HEK293 (cell line): ENCODE results near the gene LRIT1.

Experiments
- CTCF ChIA-PET: fragments of 350-600 bp; formaldehyde crosslinking; extraction: SDS; loops from one replicate; lab custom pipeline; 2021; ENCODE audit warnings: antibody characterized with exemption; lab: Yijun Ruan, JAX
- POLR2A ChIA-PET: fragments of 300-600 bp; formaldehyde crosslinking; extraction: SDS; loops from one replicate; lab custom pipeline; 2020; ENCODE audit warnings: antibody characterized with exemption, inconsistent platforms; lab: Yijun Ruan, JAX
- H3K27ac ChIP-seq: fragments of 200-500 bp; sonication (Bioruptor generic); 2 replicates; pipeline ENCODE4 v1.5.1; 2014; ENCODE audit warnings: low read depth, low read length, control low read depth, inconsistent platforms; ENCODE audit errors: extremely low read depth
- H3K36me3 ChIP-seq, 2 experiments: fragments of 200-500 bp in 1 of 2; sonication (Bioruptor generic) in 1 of 2; 1 replicate in 1 of 2; 2 replicates in 1 of 2; pipeline ENCODE4 v1.5.1; 2014 to 2017; ENCODE audit warnings: inconsistent platforms in 2 of 2, low read length in 2 of 2; ENCODE audit not compliant: control insufficient read depth in 2 of 2, insufficient read depth in 1 of 2
- H3K4me1 ChIP-seq: fragments of 200-500 bp; sonication (Bioruptor generic); 2 replicates; pipeline ENCODE4 v1.5.1; 2014; ENCODE audit warnings: mild to moderate bottlenecking, low read length, inconsistent platforms; ENCODE audit not compliant: control insufficient read depth, insufficient read depth
- H3K4me3 ChIP-seq: 2 replicates; pipeline ENCODE4 v1.5.1; 2011; ENCODE audit warnings: low read depth, mild to moderate bottlenecking, control low read depth, low read length, moderate library complexity
- H3K9me3 ChIP-seq: fragments of 200-500 bp; sonication (Bioruptor generic); 2 replicates; pipeline ENCODE4 v1.5.1; 2014; ENCODE audit warnings: low read depth, low read length, inconsistent platforms; ENCODE audit not compliant: control insufficient read depth, insufficient read depth
- CTCF ChIP-seq: fragments of 450-650 bp; formaldehyde crosslinking; IDR thresholded peaks from 2 replicates; pipeline ENCODE4 v1.5.1; 2016; ENCODE audit warnings: missing biosample characterization, missing genetic modification characterization
- KLF8 ChIP-seq: fragments of 450-650 bp; formaldehyde crosslinking; IDR thresholded peaks from 2 replicates; pipeline ENCODE4 v1.5.1; 2016; ENCODE audit warnings: missing biosample characterization, missing genetic modification characterization
- KLF9 ChIP-seq: fragments of 450-650 bp; formaldehyde crosslinking; IDR thresholded peaks from 2 replicates; pipeline ENCODE4 v1.5.1; 2016; ENCODE audit warnings: missing biosample characterization, missing genetic modification characterization, low read depth
- PATZ1 ChIP-seq: fragments of 450-650 bp; formaldehyde crosslinking; IDR thresholded peaks from 2 replicates; pipeline ENCODE4 v1.5.1; 2016; ENCODE audit warnings: missing biosample characterization, missing genetic modification characterization
- PRDM4 ChIP-seq: fragments of 450-650 bp; formaldehyde crosslinking; IDR thresholded peaks from 2 replicates; pipeline ENCODE4 v1.5.1; 2017; ENCODE audit warnings: missing biosample characterization, missing genetic modification characterization
- ZIC2 ChIP-seq: fragments of 450-650 bp; formaldehyde crosslinking; IDR thresholded peaks from 2 replicates; pipeline ENCODE4 v1.5.1; 2016; ENCODE audit warnings: missing biosample characterization, missing genetic modification characterization
- ZNF155 ChIP-seq: fragments of 450-650 bp; formaldehyde crosslinking; IDR thresholded peaks from 2 replicates; pipeline ENCODE4 v1.5.1; 2016; ENCODE audit warnings: missing biosample characterization, missing genetic modification characterization
- ZNF211 ChIP-seq: fragments of 450-650 bp; formaldehyde crosslinking; IDR thresholded peaks from 2 replicates; pipeline ENCODE4 v1.5.1; 2016; ENCODE audit warnings: low read depth, missing biosample characterization, missing genetic modification characterization
- ZNF398 ChIP-seq: fragments of 450-650 bp; formaldehyde crosslinking; IDR thresholded peaks from 2 replicates; pipeline ENCODE4 v1.5.1; 2017; ENCODE audit warnings: missing biosample characterization, missing genetic modification characterization
- ZNF776 ChIP-seq: fragments of 450-650 bp; formaldehyde crosslinking; IDR thresholded peaks from 2 replicates; pipeline ENCODE4 v1.5.0; 2017; ENCODE audit warnings: missing biosample characterization, missing genetic modification characterization, borderline replicate concordance
- TF ChIP-seq, protein P1 (sequence below): fragments of 450-650 bp; formaldehyde crosslinking; IDR thresholded peaks from 2 replicates; pipeline ENCODE4 v1.5.1; 2016; ENCODE audit warnings: missing biosample characterization, missing genetic modification characterization
- TF ChIP-seq, protein P2 (sequence below): fragments of 450-650 bp; formaldehyde crosslinking; IDR thresholded peaks from 2 replicates; pipeline ENCODE4 v1.5.1; 2016; ENCODE audit warnings: missing biosample characterization, missing genetic modification characterization

LRIT1 gene

GRCh38 chr10:84264611-84265141 lies 23.3 kb upstream of the LRIT1 start (continued):
- TF ChIP-seq CTCF (tag by site-specific recombination) (peak; percentile 87), PRDM4 (tag by site-specific recombination) (no peak), ZIC2 (tag by site-specific recombination) (peak; percentile 83), KLF8 (tag by site-specific recombination) (no peak), ZNF211 (tag by site-specific recombination) (no peak)
- TF ChIP-seq, protein P1, sequence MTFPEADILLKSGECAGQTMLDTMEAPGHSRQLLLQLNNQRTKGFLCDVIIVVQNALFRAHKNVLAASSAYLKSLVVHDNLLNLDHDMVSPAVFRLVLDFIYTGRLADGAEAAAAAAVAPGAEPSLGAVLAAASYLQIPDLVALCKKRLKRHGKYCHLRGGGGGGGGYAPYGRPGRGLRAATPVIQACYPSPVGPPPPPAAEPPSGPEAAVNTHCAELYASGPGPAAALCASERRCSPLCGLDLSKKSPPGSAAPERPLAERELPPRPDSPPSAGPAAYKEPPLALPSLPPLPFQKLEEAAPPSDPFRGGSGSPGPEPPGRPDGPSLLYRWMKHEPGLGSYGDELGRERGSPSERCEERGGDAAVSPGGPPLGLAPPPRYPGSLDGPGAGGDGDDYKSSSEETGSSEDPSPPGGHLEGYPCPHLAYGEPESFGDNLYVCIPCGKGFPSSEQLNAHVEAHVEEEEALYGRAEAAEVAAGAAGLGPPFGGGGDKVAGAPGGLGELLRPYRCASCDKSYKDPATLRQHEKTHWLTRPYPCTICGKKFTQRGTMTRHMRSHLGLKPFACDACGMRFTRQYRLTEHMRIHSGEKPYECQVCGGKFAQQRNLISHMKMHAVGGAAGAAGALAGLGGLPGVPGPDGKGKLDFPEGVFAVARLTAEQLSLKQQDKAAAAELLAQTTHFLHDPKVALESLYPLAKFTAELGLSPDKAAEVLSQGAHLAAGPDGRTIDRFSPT (tag by site-specific recombination), result peak; percentile 59; the same call in 1 of the 2 replicates

- ChIA-PET CTCF (interaction anchor here (0.7 to 11.7 kb wide), 14 partner anchors 10 to 674 kb away, joined by 3 to 291 read pairs (median 4); no protein-coding TSS in a partner anchor), POLR2A (no interaction called here)
- Histone ChIP-seq H3K27ac (no peak overlapping the region), H3K9me3 (no peaks in the 10 kb centered on the region), H3K4me3 (no peak overlapping the region), H3K36me3 (no peaks in the 10 kb centered on the region), H3K4me1 (no peaks in the 10 kb centered on the region)
- TF ChIP-seq CTCF (tag by site-specific recombination), result no peak
- TF ChIP-seq, protein P2, sequence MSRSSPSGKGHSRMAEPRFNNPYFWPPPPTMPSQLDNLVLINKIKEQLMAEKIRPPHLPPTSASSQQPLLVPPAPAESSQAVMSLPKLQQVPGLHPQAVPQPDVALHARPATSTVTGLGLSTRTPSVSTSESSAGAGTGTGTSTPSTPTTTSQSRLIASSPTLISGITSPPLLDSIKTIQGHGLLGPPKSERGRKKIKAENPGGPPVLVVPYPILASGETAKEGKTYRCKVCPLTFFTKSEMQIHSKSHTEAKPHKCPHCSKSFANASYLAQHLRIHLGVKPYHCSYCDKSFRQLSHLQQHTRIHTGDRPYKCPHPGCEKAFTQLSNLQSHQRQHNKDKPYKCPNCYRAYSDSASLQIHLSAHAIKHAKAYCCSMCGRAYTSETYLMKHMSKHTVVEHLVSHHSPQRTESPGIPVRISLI (tag by site-specific recombination), result no peak
- TF ChIP-seq ZNF155 (tag by site-specific recombination), result no peak
- TF ChIP-seq ZNF776 (tag by site-specific recombination), result no peak
- TF ChIP-seq KLF9 (tag by site-specific recombination), result no peak
- no peak for TF ChIP-seq ZNF398
- TF ChIP-seq PATZ1 (tag by site-specific recombination), result no peak
- TF ChIP-seq, all 188 proteins: peak for 0
Measured at GRCh38 chr10:84263716-84264115, 22.4 kb upstream of the LRIT1 start.
